ENCODE results near the gene AHDC1.

DNA sequence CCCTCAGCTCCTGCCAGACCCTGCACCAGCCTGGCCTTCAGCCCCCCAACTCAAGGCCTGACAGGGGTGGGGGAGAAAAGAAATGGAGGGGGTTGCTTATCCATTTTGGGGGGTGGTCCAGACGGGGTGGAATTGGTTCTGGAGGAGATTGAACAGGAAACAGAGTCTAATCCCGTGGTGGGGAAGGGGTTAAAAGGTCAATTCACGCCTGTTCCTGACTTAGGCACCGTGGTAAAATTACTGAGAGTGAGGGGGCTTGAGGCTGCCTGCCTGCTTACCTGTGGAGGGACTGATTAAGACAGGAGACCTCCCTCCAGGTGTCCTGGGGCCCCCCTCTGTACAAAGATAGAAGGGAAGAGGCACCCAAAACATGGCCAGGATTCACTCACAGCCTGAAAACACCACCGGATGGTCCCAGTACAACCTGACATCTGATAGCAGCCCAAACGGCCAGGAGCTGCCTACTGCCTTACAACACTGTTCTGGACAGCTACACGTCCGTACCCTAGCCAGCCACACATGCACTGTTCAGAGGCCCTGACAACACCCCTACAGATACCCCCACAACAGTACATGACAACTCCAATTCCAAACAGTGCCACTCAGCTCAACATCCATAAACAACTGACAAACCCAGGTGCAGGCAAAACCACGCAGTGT, 31.8 kb downstream of the AHDC1 start:
- TF ChIP-seq, protein P1, sequence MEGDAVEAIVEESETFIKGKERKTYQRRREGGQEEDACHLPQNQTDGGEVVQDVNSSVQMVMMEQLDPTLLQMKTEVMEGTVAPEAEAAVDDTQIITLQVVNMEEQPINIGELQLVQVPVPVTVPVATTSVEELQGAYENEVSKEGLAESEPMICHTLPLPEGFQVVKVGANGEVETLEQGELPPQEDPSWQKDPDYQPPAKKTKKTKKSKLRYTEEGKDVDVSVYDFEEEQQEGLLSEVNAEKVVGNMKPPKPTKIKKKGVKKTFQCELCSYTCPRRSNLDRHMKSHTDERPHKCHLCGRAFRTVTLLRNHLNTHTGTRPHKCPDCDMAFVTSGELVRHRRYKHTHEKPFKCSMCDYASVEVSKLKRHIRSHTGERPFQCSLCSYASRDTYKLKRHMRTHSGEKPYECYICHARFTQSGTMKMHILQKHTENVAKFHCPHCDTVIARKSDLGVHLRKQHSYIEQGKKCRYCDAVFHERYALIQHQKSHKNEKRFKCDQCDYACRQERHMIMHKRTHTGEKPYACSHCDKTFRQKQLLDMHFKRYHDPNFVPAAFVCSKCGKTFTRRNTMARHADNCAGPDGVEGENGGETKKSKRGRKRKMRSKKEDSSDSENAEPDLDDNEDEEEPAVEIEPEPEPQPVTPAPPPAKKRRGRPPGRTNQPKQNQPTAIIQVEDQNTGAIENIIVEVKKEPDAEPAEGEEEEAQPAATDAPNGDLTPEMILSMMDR (IDR thresholded peaks at IDR 0.05; ENCODE audit: poor library complexity), result no peak
- TF ChIP-seq EZH2 (IDR thresholded peaks at IDR 0.05; ENCODE audit: borderline replicate concordance), result no peak
